ENCODE measurements around the gene LPP.
A peak's percentile ranks its signal among the peaks of the same experiment; 100 is the strongest.

LPP gene

DNA sequence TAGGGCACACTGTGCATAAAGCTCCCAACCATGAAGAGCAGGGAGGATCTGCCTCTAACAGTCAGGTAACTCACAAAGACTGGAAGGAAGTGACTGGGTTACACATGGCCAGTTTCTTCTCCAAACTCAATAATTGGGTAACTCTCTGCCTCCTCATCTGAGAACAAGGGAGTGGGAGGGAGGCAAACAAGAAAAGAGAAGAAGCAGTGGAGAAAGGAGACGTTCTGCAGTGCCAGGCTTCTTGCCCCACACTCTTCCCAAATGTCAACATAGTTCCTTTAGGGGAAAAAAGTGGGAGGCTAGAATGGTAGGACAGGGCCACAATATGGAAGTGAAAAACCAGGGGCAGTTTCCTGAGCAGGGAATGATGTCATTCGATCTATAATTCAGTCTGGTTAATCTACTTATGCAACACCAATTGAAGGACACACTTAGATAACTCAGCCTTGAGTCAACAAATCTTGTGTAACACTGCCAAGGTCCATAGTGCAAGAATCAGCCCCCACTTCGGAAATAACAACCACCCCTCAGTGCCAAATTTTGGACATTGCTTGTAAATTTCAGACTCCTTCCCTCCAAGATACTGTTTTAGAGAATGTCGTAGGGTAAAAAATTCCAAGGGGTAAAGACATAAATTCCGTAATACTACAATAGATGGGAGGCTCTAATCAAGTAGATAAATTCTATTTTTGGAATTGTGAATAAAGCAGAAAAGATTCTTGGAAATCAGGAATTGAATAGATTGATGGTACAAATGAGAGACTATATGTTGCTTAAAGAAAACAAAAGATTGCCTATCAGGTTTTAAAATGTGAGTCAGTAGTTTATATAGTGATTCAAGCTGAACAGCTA lies 143.0 kb downstream of the LPP start:
- no peak for DNase-seq (ENCODE audit: low read depth in 1 of 2, low spot score in 1 of 2)

- DNase-seq (ENCODE audit: low read depth in 1 of 2, low spot score in 1 of 2), result no peak
Measured at GRCh38 chr3:188298585-188298984, 144.6 kb downstream of the LPP start.

GRCh38 chr3:188299068-188299467 lies 145.1 kb downstream of the LPP start:
- DNase-seq (ENCODE audit: low read depth in 1 of 2, low spot score in 1 of 2), result no peak

DNA sequence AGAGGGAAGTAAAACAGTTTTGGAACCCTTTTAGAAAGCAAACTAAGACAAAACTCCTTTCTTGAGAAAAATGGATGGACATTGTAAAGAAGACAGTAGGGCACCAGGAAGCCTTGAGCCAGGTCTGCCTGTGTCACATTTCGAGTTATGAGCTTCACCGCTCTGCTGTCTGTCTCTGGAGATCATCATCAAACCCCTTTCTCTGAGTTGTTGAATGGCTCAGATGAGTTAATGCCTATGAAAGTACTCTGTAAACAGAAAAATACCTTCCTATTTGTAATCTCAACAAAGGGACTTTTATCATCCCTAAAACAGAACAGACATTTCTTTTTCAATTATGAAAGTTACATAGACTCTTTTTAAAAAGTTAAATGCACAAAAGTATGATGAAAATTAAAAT lies 145.8 kb downstream of the LPP start:
- no peak for DNase-seq (ENCODE audit: low read depth in 1 of 2, low spot score in 1 of 2)

DNA sequence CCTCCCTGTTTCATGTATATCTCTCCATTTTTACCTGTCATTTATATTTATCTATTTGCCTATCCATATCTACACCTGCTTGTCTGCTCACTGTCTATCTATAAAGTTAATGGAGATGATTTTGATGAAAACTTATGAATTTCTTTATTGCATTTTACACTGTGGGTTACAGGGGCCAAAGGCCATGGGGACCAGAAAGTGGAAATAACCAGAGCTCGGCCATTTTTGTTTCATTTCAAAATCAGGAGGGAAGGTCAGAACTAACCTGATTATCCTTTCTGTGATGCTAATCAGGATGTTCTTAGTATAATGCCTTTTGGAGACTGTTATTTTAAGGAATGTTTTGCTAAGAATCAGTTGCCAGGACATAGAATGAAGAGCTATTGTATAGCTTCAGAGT lies 147.2 kb downstream of the LPP start:
- no peak for DNase-seq (ENCODE audit: low read depth in 1 of 2, low spot score in 1 of 2)

DNA sequence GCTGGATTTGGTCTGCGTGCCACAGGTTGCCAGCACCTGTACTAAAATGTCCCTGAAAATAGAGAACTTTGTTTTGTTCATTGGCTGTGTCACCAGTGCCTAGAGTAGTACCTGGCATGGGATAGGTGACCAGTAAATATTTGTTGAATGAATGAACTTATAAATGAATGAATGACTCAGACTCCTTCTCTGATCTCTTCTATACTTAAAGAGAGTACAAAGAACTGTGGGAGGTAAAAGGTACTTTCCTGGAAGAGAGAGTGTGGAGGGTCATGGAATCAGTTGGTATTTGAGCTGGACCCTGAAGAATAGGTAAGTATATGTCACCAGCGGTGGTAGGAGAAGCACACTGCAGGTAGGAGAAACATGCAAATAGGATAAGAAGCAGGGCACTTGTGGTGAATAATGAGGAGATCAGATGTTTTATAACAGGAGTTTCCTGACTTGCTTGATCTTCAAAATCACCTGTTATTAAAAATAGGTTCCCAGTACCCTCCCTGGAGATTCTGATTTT lies 149.4 kb downstream of the LPP start:
- DNase-seq (ENCODE audit: low read depth in 1 of 2, low spot score in 1 of 2), result no peak

GRCh38 chr3:188303823-188304222 lies 149.9 kb downstream of the LPP start:
- DNase-seq (ENCODE audit: low read depth in 1 of 2, low spot score in 1 of 2), result no peak

DNA sequence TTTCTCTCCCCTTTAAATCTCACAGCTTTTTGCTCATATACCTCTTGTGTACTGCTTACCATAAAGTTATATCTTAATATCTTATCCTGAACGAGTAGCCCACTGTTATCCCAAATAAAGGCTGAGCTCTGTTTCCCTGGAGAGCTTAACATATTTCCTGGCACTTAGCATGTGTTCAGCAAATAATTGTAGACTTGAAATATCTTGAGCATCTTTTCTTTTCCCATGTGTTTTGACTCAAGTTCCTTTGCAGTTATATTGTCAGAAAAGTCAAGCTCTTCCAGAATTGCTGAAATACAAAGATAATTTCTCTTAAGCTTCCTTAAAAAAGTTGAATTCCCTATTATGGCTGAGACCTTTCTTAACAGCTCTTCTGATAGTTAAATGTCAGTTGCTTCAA lies 150.5 kb downstream of the LPP start:
- no peak for DNase-seq (ENCODE audit: low read depth in 1 of 2, low spot score in 1 of 2)

DNA sequence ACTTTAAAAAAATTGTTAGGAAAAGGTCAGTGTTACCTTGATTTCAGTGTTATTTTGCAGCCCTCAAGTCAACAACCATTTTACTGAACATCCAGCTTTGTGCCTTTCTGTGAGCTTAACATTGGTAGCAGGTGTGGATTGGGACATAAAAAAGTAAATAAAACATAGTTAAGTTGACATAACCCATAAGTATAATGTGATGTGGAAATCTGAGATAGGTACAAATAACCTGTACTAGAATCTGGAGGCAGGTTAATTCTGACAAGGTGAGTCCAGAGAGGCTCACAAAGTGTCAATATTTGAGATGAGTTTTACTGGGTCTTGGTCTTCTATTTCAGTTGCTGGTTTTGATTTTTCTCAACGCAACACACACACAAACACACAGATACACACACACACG lies 151.3 kb downstream of the LPP start:
- no peak for DNase-seq (ENCODE audit: low read depth in 1 of 2, low spot score in 1 of 2)

DNA sequence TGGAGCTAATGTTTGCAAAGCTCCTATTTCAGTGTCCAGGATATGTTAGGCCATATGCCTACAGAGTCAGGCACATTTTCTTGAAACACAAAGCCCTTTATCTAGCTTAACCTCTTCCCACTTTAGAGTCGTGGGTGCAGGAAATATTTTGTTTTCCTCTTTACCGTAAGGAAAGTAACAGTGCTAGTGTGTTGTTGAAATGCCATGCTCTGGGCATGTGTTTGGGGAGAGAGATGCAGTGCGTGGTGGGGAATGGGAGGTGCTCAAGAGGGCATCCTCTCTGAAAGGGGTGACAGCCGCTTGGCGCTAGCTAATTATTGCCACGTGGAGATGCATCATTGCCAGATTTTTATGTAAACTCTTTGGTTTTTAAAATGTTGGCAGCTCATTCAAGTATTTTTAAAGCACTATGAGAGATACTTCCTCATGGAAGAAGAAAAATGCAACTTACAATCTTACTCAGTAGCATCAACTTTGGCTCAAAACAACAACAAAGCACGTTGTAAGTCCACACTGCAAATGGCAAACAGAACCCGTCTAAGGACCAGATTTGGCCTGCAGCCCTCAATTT lies 152.6 kb downstream of the LPP start:
- no peak for DNase-seq (ENCODE audit: low read depth in 1 of 2, low spot score in 1 of 2)

DNA sequence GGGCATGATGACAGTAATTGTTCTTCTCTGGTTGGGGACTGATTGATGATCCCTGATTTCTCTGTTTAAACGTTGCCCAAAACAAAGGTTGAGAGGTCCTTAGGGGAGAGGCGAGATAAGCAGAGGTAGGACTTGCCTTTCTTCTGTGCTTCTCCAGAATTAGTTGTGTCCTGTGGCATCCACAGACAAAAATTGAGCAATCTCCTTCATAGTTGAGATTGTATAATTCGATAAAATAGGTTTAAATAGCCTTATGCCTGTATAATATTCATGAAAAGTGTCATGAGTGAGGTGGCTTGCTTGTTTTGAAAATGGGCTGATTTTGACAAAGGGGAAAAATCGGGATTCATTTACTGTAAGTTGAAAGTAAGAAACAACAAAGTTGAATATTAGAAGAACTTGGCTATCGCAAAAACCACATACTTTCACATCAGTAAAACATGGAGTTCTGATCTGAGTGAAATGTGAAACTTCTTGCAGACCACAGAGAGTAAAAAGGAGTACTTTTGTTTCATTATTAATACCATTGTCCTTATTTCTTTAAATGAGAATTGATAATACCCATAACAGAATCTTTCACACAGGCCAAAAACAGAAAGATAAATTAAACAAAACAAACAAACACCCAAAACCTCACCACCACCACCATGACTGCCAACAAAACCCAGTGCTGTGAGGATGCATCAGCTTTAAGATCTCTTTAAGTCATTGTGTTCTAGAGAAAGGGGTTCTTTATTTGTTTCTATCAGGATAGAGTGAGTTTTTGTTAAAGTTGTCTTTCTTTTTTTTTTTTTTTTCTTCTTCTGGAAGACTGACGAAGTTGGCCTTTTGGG lies 155.7 kb downstream of the LPP start:
- DNase-seq (ENCODE audit: low read depth in 1 of 2, low spot score in 1 of 2), result no peak

DNA sequence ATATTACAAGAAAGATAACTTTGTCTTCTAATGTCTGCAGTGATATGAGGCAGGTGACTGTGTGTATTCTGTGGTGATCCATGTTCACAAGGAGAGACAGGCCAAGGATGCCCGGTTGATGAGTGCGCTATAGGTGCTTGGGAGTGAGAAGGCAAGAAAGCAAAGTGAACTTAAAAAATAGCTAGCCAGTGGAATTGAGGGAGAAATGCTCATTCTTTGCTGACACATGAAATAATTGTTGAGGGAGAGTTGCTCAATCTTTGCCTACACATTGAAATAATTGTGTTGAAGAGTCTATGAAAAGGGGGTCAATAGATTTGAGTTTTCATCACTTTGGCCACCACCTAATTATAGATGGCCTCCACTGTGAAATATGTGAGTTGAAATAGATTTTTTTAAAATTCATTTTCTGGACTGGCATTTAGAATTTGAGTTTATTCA lies 156.3 kb downstream of the LPP start:
- no peak for DNase-seq (ENCODE audit: low read depth in 1 of 2, low spot score in 1 of 2)

- DNase-seq (ENCODE audit: low read depth in 1 of 2, low spot score in 1 of 2), result no peak
Measured at GRCh38 chr3:188315553-188315952, 161.6 kb downstream of the LPP start.

DNA sequence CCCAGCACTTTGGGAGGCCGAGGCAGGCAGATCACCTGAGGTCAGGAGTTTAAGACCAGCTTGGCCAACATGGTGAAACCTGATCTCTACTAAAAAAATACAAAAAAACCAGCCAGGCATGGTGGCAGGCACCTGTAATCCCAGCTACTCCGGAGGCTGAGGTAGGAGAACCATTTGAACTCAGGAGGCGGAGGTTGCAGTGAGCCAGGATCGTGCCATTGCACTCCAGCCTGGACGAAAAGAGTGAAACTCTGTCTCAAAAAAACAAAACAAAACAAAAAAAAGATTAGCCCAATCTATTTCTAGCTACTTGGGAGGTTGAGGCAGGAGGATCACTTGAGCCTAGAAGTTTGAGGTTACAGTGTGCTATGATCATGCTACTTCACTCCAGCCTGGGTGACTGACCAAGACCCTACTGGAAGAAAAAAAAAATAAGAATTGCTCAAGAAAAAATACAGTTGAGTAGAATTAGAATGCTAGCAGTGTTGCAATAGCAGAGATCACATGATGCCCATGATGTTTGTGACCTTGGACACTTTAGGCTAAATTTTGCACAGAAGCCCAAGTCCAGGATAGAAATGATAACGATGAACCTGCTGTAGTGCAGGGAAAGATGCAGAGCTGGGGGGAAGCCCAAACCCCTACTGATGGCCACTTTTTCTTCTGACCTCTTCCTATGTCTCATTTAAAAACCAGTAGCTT lies 162.2 kb downstream of the LPP start:
- no peak for DNase-seq (ENCODE audit: low read depth in 1 of 2, low spot score in 1 of 2)

- no peak for DNase-seq (ENCODE audit: low read depth in 1 of 2, low spot score in 1 of 2)
Measured at GRCh38 chr3:188316723-188317070, 162.7 kb downstream of the LPP start.

- DNase-seq (ENCODE audit: low read depth in 1 of 2, low spot score in 1 of 2), result no peak
Measured at GRCh38 chr3:188319569-188319968, 165.6 kb downstream of the LPP start.

DNA sequence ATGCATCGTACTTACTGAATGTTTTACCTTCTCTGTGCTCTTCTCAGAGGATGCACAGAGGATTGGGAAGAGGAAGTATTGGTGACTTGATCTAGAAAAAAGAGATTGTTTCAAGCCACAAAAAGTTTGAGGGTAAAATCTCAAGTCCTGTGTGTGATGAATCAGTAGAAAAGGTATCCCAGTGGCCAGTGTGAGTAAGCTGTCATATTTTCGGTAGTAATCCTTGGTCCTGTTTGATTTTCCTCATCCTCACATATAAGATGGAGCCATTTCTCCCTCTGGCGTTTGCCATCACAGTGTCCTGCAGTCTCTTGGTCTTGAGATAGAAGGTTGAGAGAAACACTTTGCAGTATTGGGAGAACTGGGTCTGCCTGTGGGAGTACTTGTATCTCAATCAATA lies 166.8 kb downstream of the LPP start:
- no peak for DNase-seq (ENCODE audit: low read depth in 1 of 2, low spot score in 1 of 2)

DNA sequence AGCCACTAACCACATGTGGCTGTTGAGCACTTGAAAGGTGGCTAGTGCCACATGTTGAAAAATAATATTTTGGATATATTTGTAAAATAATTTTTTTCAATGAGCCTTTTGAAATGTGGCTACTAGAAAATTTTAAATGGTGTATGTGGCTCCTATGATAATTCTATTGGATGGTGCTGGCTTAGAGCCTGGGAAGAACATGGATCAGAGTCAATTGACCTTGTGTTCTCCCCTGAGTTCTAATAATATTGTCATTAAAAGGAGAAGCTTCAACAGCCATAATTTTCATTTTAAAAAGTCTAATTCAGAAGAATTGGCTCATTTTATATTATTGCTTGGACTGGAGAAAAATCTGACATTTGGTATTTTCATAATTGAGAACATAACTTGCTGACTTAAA lies 167.3 kb downstream of the LPP start:
- DNase-seq (ENCODE audit: low read depth in 1 of 2, low spot score in 1 of 2), result no peak

DNA sequence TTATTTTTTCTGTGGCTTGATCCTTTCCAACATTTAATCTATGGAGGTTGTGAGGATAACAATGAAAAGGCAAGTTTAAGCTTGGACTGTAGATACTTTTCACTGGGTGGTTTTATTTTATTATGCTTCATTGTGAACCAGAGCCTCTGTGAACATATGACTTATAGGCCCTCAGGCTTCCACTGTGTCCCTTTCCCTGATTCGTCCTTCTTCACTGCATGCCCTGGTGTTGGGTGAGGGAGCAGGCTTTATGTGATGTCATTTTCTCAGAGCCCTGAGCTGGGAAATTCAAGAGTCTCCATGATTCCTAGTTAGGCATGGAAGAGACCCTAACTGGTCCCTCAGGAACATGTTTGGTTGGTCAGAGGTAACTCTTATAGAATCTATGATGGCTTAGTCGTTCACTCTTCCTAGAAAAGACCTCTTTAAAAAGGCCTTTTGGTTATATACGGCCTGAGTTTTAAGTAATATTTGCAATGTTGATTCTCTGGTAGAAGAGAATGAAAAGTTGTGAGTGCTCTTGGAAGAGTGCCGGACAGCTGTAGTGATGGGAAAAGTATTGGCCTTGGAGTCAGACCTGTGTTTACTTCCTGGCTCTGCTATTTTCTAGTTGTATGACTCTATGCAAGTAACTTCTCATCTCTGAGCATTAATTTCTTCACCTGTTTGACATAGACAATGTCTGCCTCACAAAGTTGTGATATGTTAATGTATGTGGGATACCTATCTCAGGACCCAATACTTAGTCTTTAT lies 168.4 kb downstream of the LPP start:
- no peak for DNase-seq (ENCODE audit: low read depth in 1 of 2, low spot score in 1 of 2)

- DNase-seq (ENCODE audit: low read depth in 1 of 2, low spot score in 1 of 2), result peak in 1 of 2 donors; percentile 8
Measured at GRCh38 chr3:188323067-188323842, 169.3 kb downstream of the LPP start.
